ENCODE data around the gene CACNA1I. TPM values are rescaled to one million over a fixed set of nuclear protein-coding genes. Genes with fewer than 3 reads are reported as not detected.

The CACNA1I gene
- total and polyA plus RNA-seq, 2 donors (not counting 3 experiments of a cell fraction or from before 2014, with no cell fraction given) = not detected

DNA sequence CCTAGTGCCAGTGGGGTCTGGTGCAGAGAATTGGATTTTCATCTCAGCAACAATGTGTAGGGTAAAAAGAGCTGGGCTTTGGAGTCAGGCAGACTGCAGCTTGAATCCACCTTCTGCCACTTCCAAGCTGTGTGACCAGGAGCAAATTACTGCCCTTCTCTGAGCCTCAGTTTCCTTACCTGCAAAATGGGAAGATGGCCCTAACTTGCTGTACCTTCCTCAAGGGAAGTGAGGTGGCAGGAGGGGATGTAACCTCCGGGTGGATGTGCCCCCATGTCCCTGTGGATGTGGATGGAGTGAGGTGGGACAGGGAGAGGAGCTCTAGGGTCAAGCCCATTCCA is 90.9 kb downstream of the CACNA1I start:
- dilution Hi-C loops (cut with MboI; ENCODE audit: extremely low pct_ligation_motif_present, low sequenced_read_pairs) (no loop called here), intact Hi-C loops (cut with micrococcal nuclease) (loop anchor here (10.0 kb wide), 1 partner anchor 87 kb away; the partner anchor contains the start of gene CACNA1I)
- no peak for TF ChIP-seq JUN (IDR thresholded peaks at IDR 0.05; ENCODE audit: borderline replicate concordance, insufficient read depth, insufficient read length, low read depth)
- TF ChIP-seq MYC (IDR thresholded peaks at IDR 0.05; ENCODE audit: low read depth, low read length) = no peak
- TF ChIP-seq EZH2 (IDR thresholded peaks at IDR 0.05; ENCODE audit: borderline replicate concordance, low read depth, low read length, severe bottlenecking) = no peak
- TF ChIP-seq GATA2 (IDR thresholded peaks at IDR 0.05; ENCODE audit: insufficient read depth, insufficient read length, low read depth, low read length) = no peak
- TF ChIP-seq POLR2A (IDR thresholded peaks at IDR 0.05; ENCODE audit: low read depth, low read length) = no peak
- TF ChIP-seq, protein P1, sequence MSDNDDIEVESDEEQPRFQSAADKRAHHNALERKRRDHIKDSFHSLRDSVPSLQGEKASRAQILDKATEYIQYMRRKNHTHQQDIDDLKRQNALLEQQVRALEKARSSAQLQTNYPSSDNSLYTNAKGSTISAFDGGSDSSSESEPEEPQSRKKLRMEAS (IDR thresholded peaks at IDR 0.05; ENCODE audit: insufficient read depth, insufficient read length) = no peak
- TF ChIP-seq, protein P2, sequence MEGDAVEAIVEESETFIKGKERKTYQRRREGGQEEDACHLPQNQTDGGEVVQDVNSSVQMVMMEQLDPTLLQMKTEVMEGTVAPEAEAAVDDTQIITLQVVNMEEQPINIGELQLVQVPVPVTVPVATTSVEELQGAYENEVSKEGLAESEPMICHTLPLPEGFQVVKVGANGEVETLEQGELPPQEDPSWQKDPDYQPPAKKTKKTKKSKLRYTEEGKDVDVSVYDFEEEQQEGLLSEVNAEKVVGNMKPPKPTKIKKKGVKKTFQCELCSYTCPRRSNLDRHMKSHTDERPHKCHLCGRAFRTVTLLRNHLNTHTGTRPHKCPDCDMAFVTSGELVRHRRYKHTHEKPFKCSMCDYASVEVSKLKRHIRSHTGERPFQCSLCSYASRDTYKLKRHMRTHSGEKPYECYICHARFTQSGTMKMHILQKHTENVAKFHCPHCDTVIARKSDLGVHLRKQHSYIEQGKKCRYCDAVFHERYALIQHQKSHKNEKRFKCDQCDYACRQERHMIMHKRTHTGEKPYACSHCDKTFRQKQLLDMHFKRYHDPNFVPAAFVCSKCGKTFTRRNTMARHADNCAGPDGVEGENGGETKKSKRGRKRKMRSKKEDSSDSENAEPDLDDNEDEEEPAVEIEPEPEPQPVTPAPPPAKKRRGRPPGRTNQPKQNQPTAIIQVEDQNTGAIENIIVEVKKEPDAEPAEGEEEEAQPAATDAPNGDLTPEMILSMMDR (IDR thresholded peaks at IDR 0.05; ENCODE audit: extremely low read depth in 1 of 2, insufficient read depth in 1 of 2, low read depth in 1 of 2, low read length in 2 of 2) = no peak
- no peak for TF ChIP-seq FOS (IDR thresholded peaks at IDR 0.05; ENCODE audit: borderline replicate concordance, insufficient read depth, low read length)
- no peak for TF ChIP-seq POLR2AphosphoS5 (IDR thresholded peaks at IDR 0.05; ENCODE audit: insufficient read depth, low read depth, low read length)
- no peak for FAIRE-seq
- Histone ChIP-seq H3K27ac (ENCODE audit: insufficient read depth, low read depth, low read length) (no peak overlapping the region), H3K4me1 (ENCODE audit: control insufficient read depth, extremely low read depth, insufficient read depth, low read length) (no peaks in the 10 kb centered on the region), H3K9me3 (replicated peaks; ENCODE audit: control insufficient read depth, insufficient read depth, low read length) (no peaks in the 10 kb centered on the region), H3K27me3 (ENCODE audit: control insufficient read depth in 2 of 2, insufficient read depth in 2 of 2, low read length in 2 of 2) (peaks cover 25% of the 10 kb centered on the region in 2 experiments), H3K9me1 (replicated peaks; ENCODE audit: control insufficient read depth, extremely low read depth, insufficient read depth, low read length) (no peaks in the 10 kb centered on the region), H3K4me3 (replicated peaks in 1 of 3; ENCODE audit: insufficient read depth in 1 of 3, low read depth in 1 of 3, low read length in 3 of 3) (no peak overlapping the region), H4K20me1 (replicated peaks; ENCODE audit: control insufficient read depth, extremely low read depth, insufficient read depth, low read length) (no peaks in the 10 kb centered on the region), H3K36me3 (ENCODE audit: control insufficient read depth in 2 of 2, extremely low read depth in 1 of 2, insufficient read depth in 2 of 2, low read length in 2 of 2) (no peaks in the 10 kb centered on the region), H3K79me2 (ENCODE audit: control insufficient read depth, insufficient read depth, low read length) (no peaks in the 10 kb centered on the region), H3K4me2 (ENCODE audit: insufficient read depth, low read length) (no peak overlapping the region), H2AFZ (ENCODE audit: low read depth, low read length) (no peak overlapping the region), H3K9ac (replicated peaks; ENCODE audit: extremely low read depth, insufficient read depth, low read length) (no peak overlapping the region)
- ChIA-PET CTCF (interaction anchor here (2.0 kb wide), 1 partner anchor 364 kb away, joined by 5 read pairs; no protein-coding TSS in a partner anchor), POLR2A (no interaction called here)
- no peak for DNase-seq (ENCODE audit: low read depth, low spot score)
- BruUV-seq (replicated peaks) = no TSS peak
